Stimulated activated CD8-positive, alpha-beta memory T cell treated with anti-CD3 and anti-CD28 coated beads, Interleukin-7, amount 100 ng/mL, for 4 hours (primary cell): Measurements from ENCODE around the gene CPEB3.
"Not testable (repeated sequence)": the region's sequence is repeated elsewhere in the genome, so short reads cannot be mapped to it uniquely, and the experiment has no call there.

Source experiments
- DNase-seq, 2 donors: peaks; one replicate each; pipeline ENCODE4 v3.0.0-alpha.2; 2020; ENCODE audit warnings: low read depth in 2 of 2

Gene CPEB3

GRCh38 chr10:92142949-92143348 is 147.9 kb downstream of the CPEB3 start:
- no peak for DNase-seq

DNA sequence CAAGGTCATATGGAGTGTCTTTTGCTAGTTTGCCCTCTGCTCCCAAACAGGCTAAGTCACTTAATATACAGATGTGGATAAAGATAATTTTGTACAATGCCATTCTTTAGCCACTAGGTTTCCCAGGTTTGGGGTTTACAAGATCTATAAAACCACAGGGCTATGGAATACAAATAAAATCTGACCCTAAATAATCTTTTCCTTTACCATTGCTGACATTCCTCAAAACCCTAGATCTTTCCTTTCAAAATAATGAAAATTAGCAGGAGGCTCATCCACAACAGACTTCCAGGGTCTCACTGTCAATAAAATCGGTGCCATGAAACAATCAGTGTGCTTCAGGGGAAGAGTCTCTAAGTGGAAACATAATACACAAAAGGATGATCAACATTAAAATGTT is 148.4 kb downstream of the CPEB3 start:
- DNase-seq = no peak

- not testable (repeated sequence) for DNase-seq
Observed at GRCh38 chr10:92141147-92141546, 149.7 kb downstream of the CPEB3 start.

GRCh38 chr10:92134049-92134448 is 156.8 kb downstream of the CPEB3 start:
- not testable (repeated sequence) for DNase-seq

GRCh38 chr10:92131275-92131820 is 159.5 kb downstream of the CPEB3 start:
- no peak for DNase-seq

DNA sequence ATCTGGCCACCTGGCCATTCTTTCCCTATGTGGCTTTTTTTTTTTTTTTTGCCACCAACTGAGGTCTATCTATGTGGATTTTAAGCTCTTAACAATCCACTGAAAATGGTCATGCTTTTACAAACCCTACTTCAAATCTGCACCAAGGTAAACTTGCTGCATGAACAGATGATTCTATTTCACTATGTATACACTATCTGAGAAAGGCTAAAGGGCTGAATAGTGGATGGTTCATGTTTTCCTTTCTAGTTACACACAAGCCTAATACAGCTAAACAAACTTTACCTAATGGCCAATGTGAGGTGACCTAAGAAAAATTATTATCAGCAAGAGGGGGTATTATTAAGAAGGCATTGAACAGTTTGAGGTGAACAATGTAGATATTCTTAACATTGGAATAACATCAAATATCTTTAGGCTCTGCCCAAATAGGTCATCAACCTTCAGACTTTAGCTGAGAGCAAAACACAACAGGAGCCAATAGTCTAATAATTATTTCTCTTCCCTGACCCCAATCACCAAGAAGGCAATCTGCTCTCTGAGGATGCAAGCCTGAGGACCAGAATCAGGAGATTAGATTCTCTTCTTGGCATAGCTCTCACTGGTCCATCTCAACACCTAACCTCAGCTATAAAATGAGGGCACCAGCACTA is 160.1 kb downstream of the CPEB3 start:
- no peak for DNase-seq

DNA sequence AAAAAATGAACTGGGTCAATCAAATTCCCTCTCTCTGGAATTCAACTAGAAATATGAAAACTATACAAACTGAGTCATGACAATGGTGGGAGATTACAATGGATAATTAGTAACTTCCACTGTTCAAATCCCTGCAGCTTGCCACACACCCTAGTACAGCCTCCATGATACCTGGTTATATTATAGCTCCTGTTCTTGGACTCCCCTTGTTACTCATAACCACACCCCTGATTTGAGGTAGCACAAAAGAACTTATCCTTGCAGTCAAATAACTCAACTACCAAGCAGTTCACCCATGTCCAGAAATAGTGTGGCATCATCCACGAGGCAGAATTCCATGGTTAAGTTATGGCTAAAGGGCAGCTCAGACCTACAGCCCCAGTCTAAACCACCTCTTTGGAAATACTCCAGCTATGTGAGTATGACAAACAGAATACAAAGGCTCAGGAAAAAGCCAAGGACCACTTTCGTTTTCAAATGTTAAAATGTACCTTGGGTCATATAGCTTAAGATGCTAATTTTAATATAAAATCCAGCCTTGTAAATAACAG is 164.7 kb downstream of the CPEB3 start:
- no peak for DNase-seq

DNA sequence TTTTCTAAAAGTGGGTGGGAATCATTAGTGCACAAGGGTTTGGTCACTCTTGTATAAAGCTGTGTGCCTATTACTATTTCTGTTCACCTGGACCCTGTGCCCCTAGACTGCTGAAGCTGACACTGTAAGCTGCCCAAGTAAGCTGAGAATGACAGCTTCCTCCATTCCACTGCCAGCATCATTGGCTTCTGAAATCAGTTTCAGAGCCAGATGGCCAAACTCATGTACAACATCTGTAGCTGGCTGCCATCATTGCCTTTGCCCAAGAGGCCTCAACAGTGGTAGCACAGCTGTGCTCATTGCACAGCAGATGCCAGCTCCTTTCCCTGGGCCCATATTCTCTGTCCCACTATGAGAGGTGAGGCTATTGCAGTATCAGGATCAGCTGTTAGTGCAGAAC is 165.7 kb downstream of the CPEB3 start:
- DNase-seq = no peak

- no peak for DNase-seq
Observed at GRCh38 chr10:92124616-92125143, 166.2 kb downstream of the CPEB3 start.

DNA sequence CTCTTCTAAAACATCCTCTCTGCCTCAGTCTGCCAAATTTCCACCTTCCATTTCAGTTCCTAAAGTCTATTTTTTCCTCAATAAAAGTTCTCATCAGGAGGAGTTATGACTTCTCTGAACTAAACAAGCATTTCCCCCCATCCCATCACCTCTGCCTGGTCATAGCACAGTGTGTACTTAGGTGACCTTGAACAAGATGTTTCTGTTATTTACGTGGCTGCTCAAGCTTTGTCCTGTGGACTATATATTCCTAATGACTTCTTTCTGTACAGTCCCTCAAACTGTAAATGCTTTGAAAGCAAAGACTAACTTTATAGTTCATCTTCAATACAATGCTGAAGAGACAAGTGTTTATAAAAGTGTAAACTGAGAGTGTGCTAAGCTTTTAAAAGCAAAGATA is 166.9 kb downstream of the CPEB3 start:
- no peak for DNase-seq

DNA sequence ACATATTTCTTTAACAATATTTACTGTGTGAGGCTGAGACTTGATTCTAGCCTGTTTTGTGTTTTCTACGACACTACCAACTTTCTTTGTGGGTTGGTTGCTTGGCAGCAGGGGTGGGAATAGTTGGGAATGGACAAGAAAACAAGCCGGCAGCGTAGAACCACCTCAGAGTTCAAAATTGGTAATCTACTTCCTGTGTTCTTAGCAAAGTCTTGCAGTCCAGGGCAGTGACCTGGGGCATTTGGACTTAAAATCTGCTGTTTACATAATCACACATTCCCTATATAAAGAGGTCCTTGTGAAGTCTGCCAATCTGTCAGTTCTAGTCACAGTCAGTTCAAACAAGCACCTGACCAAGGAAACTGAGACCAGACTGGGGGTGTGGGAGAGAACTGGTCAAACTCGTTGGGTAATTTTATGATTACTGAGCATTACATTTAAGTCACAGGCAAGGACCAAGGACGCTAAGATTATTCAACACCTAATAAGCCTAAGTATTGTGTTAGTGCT is 167.9 kb downstream of the CPEB3 start:
- DNase-seq = no peak

GRCh38 chr10:92121686-92122492 is 169.0 kb downstream of the CPEB3 start:
- no peak for DNase-seq

GRCh38 chr10:92119340-92119739 is 171.5 kb downstream of the CPEB3 start:
- DNase-seq = no peak

DNA sequence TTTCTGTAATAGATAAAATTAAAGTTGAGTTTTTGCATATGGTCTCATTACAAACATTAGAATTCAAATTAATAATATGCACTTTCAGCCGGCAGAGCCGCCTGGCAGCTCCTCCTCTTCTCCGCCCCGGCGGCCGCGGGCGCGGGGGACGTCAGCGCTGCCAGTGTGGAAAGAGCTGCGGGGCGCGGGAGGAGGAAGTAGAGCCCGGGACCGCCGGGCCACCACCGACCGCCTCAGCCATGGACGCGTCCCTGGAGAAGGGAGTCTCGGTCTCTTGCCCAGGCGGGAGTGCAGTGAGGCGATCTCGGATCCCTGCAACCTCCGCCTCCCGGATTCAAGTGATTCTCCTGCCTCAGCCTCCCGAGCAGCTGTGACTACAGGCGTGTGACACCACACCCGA is 176.0 kb downstream of the CPEB3 start:
- DNase-seq = not testable (repeated sequence)

- DNase-seq = no peak
Observed at GRCh38 chr10:92113911-92114600, 176.8 kb downstream of the CPEB3 start.

DNA sequence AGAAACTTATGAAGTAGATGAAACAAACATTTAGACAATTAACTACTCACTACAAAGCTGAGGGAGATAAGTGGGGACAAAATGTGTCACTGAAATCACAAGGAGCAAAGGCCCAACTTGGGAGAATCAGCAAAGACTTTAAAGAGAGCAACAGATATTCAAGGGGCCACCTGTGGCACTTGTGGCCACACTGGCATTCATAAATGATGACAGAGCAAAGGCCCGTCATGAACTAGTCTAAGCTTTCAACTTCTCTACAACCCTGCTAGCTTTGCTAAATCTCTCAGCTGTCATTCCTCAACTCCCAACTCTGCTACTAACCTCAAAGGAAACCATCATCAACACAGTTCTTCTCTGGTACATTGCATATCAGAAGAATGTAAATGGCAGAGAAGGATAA is 178.4 kb downstream of the CPEB3 start:
- no peak for DNase-seq

DNA sequence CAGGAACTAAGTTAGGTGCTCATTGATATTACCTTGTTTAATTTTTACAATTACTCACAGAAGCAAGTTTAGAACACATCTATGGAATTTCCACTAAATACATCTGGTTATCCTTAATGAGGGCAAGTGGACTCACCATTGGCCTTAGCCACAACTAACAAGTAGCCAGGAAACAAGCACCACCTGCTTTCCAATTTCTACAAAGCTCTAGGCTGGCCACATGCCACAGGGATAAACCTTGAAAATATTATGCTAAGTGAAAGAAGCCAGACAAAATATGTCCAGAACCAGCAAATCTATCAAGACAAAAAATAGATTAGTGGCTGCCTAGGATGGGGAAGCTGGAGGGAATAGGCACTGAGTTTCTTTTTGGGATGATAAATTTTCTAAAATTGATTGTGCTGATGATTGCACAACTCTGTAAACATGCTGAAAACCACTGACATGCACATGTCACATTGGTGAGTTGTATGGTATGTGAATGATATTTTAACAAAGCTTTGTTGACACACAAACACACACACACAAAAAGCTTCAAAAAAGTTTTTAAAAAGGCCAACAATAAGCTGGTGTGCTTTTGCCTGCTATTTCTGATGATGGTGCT is 179.4 kb downstream of the CPEB3 start:
- no peak for DNase-seq

DNA sequence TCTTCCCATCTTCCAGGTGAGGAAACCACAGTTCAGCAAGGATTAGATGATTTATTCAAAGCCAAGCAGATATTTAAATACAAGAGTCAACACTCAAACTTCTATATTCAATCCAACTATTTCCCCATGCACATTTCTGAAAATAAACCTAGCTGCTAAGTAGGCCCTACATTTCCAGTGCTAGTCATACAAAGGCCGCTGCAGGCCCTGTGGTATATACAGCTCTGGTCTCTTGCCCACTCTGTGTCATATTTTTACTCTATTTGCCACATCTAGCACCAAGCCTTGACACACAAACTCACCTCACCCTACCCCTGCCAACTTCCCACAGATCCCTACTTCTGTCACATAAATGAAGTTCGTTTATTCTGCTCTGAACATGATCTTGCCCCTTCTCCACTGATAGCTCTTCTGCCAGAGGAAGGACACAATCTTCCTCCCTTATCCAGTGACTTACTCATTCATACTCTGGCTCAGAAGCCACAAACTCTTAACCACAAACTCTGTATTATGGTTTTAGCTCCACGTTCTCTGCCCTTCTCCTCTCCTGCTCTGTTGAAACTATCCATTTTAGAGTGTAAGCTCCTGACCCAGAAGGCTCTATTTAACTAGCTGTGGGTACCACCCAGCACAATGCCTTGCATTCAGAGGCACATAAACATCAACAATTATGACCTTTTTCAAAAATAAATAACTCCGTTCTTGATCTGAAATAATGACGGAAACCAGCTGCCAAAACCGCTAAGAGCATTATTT is 180.7 kb downstream of the CPEB3 start:
- DNase-seq = no peak

- DNase-seq = no peak
Observed at GRCh38 chr10:92108747-92109146, 182.1 kb downstream of the CPEB3 start.

- no peak for DNase-seq
Observed at GRCh38 chr10:92108120-92108519, 182.8 kb downstream of the CPEB3 start.
